K562 (cell line): ENCODE measurements around the gene MOSPD3. TPM values are rescaled to one million over a fixed set of nuclear protein-coding genes. Genes with fewer than 3 reads are reported as not detected.
A peak's percentile ranks its signal among the peaks of the same experiment; 100 is the strongest.

Source experiments
- ATAC-seq: fragments of 200-7000 bp; cut with Tn5 transposase; 3 replicates; pipeline ENCODE4 v1.9.1; 2020; ENCODE audit warnings: moderate library complexity
- BruUV-seq: library from RNA; stranded (reverse); fragments of 400-500 nt; replicated peaks from 2 replicates; lab custom pipeline; 2021; lab: Mats Ljungman, UMichigan
- CTCF ChIA-PET: fragments of 300-600 bp; formaldehyde crosslinking; extraction: SDS; loops from one replicate; lab custom pipeline; 2021; ENCODE audit warnings: low intra/inter-chr PET ratio; lab: Yijun Ruan, JAX
- POLR2A ChIA-PET: fragments of 300-600, 350-650 bp; sonication (Branson Sonifier 250); formaldehyde crosslinking; extraction: SDS; loops from one replicate; lab custom pipeline; 2021; ENCODE audit warnings: antibody characterized with exemption, inconsistent platforms; lab: Yijun Ruan, JAX
- DNase-seq, 4 experiments: peaks; one replicate each; pipeline versions ENCODE4 v3.0.0 to v3.0.0-alpha.2; 2011 to 2018; ENCODE audit warnings: low spot score in 3 of 4, mixed read lengths in 3 of 4; ENCODE audit errors: extremely low read depth in 1 of 4
- FAIRE-seq: peaks from 2 replicates; lab custom pipeline; 2011; peaks lifted over from hg19 to GRCh38; lab: Jason Lieb, UNC
- H2AFZ ChIP-seq: 2 replicates; pipeline ENCODE4 v1.6.0; 2011; ENCODE audit warnings: low read depth, low read length, control low read depth, inconsistent platforms
- H3K27ac ChIP-seq: fragments of 200-600 bp; 3 replicates; pipeline ENCODE4 v1.8.0; 2011; ENCODE audit warnings: low read depth, mild to moderate bottlenecking, control low read depth, inconsistent platforms, low read length, moderate library complexity, mixed read lengths; ENCODE audit errors: extremely low read depth
- H3K27me3 ChIP-seq, 2 experiments: fragments of 300-600 bp in 1 of 2; 2 replicates in 1 of 2; 3 replicates in 1 of 2; pipeline versions ENCODE4 v1.6.0 to v1.8.0; 2011; ENCODE audit warnings: inconsistent platforms in 2 of 2, low read length in 2 of 2, mild to moderate bottlenecking in 1 of 2, mixed read lengths in 1 of 2, moderate library complexity in 1 of 2; ENCODE audit not compliant: control insufficient read depth in 2 of 2, insufficient read depth in 2 of 2
- H3K36me3 ChIP-seq: fragments of 300-600 bp; 3 replicates; pipeline ENCODE4 v1.8.0; 2011; ENCODE audit warnings: mild to moderate bottlenecking, low read length, inconsistent platforms; ENCODE audit not compliant: control insufficient read depth, insufficient read depth
- H3K4me1 ChIP-seq, 2 experiments: fragments of 200-600 bp in 1 of 2; replicated peaks in 1 of 2; 2 replicates in 1 of 2; 3 replicates in 1 of 2; pipeline versions ENCODE4 v1.5.1 to v1.8.0; 2011; ENCODE audit warnings: inconsistent platforms in 2 of 2, low read length in 2 of 2, mild to moderate bottlenecking in 1 of 2, mixed read lengths in 1 of 2, moderate library complexity in 1 of 2; ENCODE audit not compliant: control insufficient read depth in 2 of 2, insufficient read depth in 2 of 2
- H3K4me2 ChIP-seq: 2 replicates; pipeline ENCODE4 v1.6.1; 2011; ENCODE audit warnings: low read length, control low read depth, inconsistent platforms, mixed read lengths; ENCODE audit not compliant: insufficient read depth
- H3K4me3 ChIP-seq: fragments of 200-600 bp; sonication (generic), shearing (Covaris generic); 2 replicates; pipeline ENCODE4 v1.5.1; 2016; ENCODE audit warnings: control low read depth, inconsistent platforms
- H3K79me2 ChIP-seq: fragments of 200-600 bp; 3 replicates; pipeline ENCODE4 v1.8.0; 2011; ENCODE audit warnings: low read length, inconsistent platforms; ENCODE audit not compliant: control insufficient read depth, insufficient read depth
- H3K9ac ChIP-seq, 2 experiments: 2 replicates each; pipeline versions ENCODE4 v1.6.0 to v1.6.1; 2011; ENCODE audit warnings: low read depth in 2 of 2, low read length in 2 of 2, control low read depth in 1 of 2, inconsistent platforms in 1 of 2, mild to moderate bottlenecking in 1 of 2, mixed read lengths in 1 of 2; ENCODE audit not compliant: insufficient read depth in 1 of 2
- H3K9me1 ChIP-seq: one replicate; pipeline ENCODE4 v1.6.0; 2011; ENCODE audit warnings: inconsistent platforms, mild to moderate bottlenecking, low read length, moderate library complexity; ENCODE audit not compliant: control insufficient read depth, insufficient read depth
- H3K9me3 ChIP-seq: replicated peaks from 2 replicates; pipeline ENCODE4 v1.5.1; 2011; ENCODE audit warnings: low read depth, low read length, inconsistent platforms; ENCODE audit not compliant: control insufficient read depth, insufficient read depth
- H4K20me1 ChIP-seq: replicated peaks from 2 replicates; pipeline ENCODE4 v1.6.1; 2011; ENCODE audit warnings: low read length, inconsistent platforms, mixed read lengths; ENCODE audit not compliant: control insufficient read depth, insufficient read depth
- CLOCK ChIP-seq: fragments of 250-450 bp; sonication (Bioruptor Pico); IDR thresholded peaks from 2 replicates; pipeline ENCODE4 v1.4.0; 2020; ENCODE audit warnings: mild to moderate bottlenecking, moderate library complexity, borderline replicate concordance
- DIDO1 ChIP-seq: fragments of 450-650 bp; IDR thresholded peaks from 2 replicates; pipeline ENCODE4 v1.6.1; 2016; ENCODE audit warnings: low read depth, missing biosample characterization, missing genetic modification characterization
- ELF2 ChIP-seq: fragments of 250-450 bp; sonication (Bioruptor Pico); IDR thresholded peaks from 2 replicates; pipeline ENCODE4 v1.5.0; 2021; ENCODE audit warnings: mild to moderate bottlenecking
- HCFC1 ChIP-seq: IDR thresholded peaks from 2 replicates; pipeline ENCODE4 v1.6.1; 2012; ENCODE audit warnings: low read depth, low read length, improper control_type of control experiment
- HIVEP1 ChIP-seq: fragments of 250-450 bp; sonication (Bioruptor Pico); IDR thresholded peaks from 2 replicates; pipeline ENCODE4 v1.4.0; 2020; ENCODE audit warnings: mild to moderate bottlenecking
- HNRNPK ChIP-seq: fragments of 200-400 bp; formaldehyde crosslinking; IDR thresholded peaks from one replicate; pipeline ENCODE4 v1.6.1; 2018; ENCODE audit warnings: mild to moderate bottlenecking, low read depth, low read length; ENCODE audit not compliant: poor library complexity, severe bottlenecking
- MCM3 ChIP-seq: fragments of 450-650 bp; IDR thresholded peaks from 2 replicates; pipeline ENCODE4 v1.6.1; 2016
- PHF8 ChIP-seq: fragments of 200-600 bp; sonication (generic); IDR thresholded peaks from 2 replicates; pipeline ENCODE4 v1.6.1; 2012; ENCODE audit warnings: mixed run types, mild to moderate bottlenecking, inconsistent platforms, low read length, moderate library complexity, borderline replicate concordance
- POLR2H ChIP-seq: IDR thresholded peaks from 2 replicates; pipeline ENCODE4 v1.6.1; 2016; ENCODE audit warnings: missing genetic modification characterization, low read depth, mild to moderate bottlenecking, control low read depth, missing compliant biosample characterization, moderate library complexity
- THAP12 ChIP-seq: fragments of 250-450 bp; sonication (Bioruptor Pico); IDR thresholded peaks from 2 replicates; pipeline ENCODE4 v1.9.0; 2021; ENCODE audit warnings: mild to moderate bottlenecking, inconsistent platforms
- ZNF57 ChIP-seq: fragments of 450-650 bp; formaldehyde crosslinking; IDR thresholded peaks from 2 replicates; pipeline ENCODE4 v1.4.0; 2020; ENCODE audit warnings: mild to moderate bottlenecking, moderate library complexity
- ZSCAN32 ChIP-seq: fragments of 450-650 bp; formaldehyde crosslinking; IDR thresholded peaks from 2 replicates; pipeline ENCODE4 v1.4.0; 2020; ENCODE audit warnings: mild to moderate bottlenecking, moderate library complexity
- WGBS: fragments of 100-300 bp; shearing (Covaris generic); methylation state at CpG from one replicate; pipeline ENCODE4 v1.1.6; 2016; ENCODE audit warnings: low coverage, mixed read lengths; ENCODE audit not compliant: insufficient coverage; ENCODE audit errors: missing lambda C conversion rate; 5-methylcytosine and 5-hydroxymethylcytosine counted together
- in situ Hi-C: fragments of 300-500 bp; cut with MboI; formaldehyde crosslinking; loops from 4 replicates; pipeline ENCODE4 v1.15.0; 2018; ENCODE audit warnings: inconsistent platforms, mixed read lengths
- intact Hi-C: fragments of 100-400 bp; cut with micrococcal nuclease; formaldehyde crosslinking; loops from 2 replicates; pipeline ENCODE4 v1.14.2; 2022
- polyA plus RNA-seq, 8 experiments: library from polyadenylated mRNA; depleted of rRNA in 4 of 8; stranded (reverse) in 5 of 8; unstranded in 3 of 8; fragments of >200 nt; fragmentation: Nextera tagmentation in 2 of 8; fragmentation: Illumina TruSeq in 1 of 8; extraction: Ambion mirVana in 2 of 8; extraction: Trizol in 1 of 8; gene quantifications; 2 replicates each; pipeline versions ENCODE4 v1.2.1 to v1.2.3, GENCODE V29; 2011 to 2014; ENCODE audit warnings: inconsistent platforms in 1 of 8, missing spikeins in 1 of 8
- total RNA-seq, 7 experiments: library from RNA; depleted of rRNA in 6 of 7; stranded (reverse); fragments of >200 nt in 6 of 7; fragmentation: Illumina TruSeq in 2 of 7; extraction: Trizol in 2 of 7; gene quantifications; 2 replicates each; pipeline versions ENCODE4 v1.2.1 to v1.2.3, GENCODE V29; 2011 to 2021; ENCODE audit warnings: low replicate concordance in 1 of 7
- TF ChIP-seq, protein P1 (sequence below), 2 experiments: IDR thresholded peaks in 1 of 2; conservative IDR thresholded peaks in 1 of 2; 2 replicates each; pipeline ENCODE4 v1.6.1; 2016; ENCODE audit warnings: low read depth in 2 of 2, mild to moderate bottlenecking in 1 of 2, missing compliant biosample characterization in 1 of 2, missing genetic modification characterization in 1 of 2, moderate library complexity in 1 of 2
- TF ChIP-seq, protein P2 (sequence below): fragments of 250-450 bp; sonication (Bioruptor Pico); IDR thresholded peaks from 2 replicates; pipeline ENCODE4 v1.8.0; 2021; ENCODE audit warnings: moderate library complexity, mild to moderate bottlenecking, inconsistent platforms

MOSPD3 gene
- total and polyA plus RNA-seq, 9 of the 15 experiments (the other 6 are each of a cell fraction or from before 2014, with no cell fraction given): 1.4 to 32.1 (median 7.3) TPM

- ChIA-PET CTCF (no interaction called here), POLR2A (interaction anchor here (0.5 to 1.3 kb wide), 5 partner anchors 13 to 184 kb away, joined by 3 to 5 read pairs (median 4); partner anchors contain the start of gene MOSPD3)
- Histone ChIP-seq H3K27ac (no peak overlapping the region), H3K9me3 (no peaks in the 10 kb centered on the region), H3K79me2 (peaks cover 7% of the 10 kb centered on the region), H3K4me3 (no peak overlapping the region), H3K4me1 (peaks cover 0 to 32% of the 10 kb centered on the region in 2 experiments; a peak in 4 of 5 replicates), H4K20me1 (peaks cover 4% of the 10 kb centered on the region; the same call in 1 of the 2 replicates), H3K9me1 (no peaks in the 10 kb centered on the region), H3K27me3 (no peaks in the 10 kb centered on the region), H3K9ac (peak overlapping the region in 1 of 2 experiments; percentile 75; a peak in 2 of 4 replicates), H3K4me2 (no peak overlapping the region), H3K36me3 (no peaks in the 10 kb centered on the region), H2AFZ (peak overlapping the region; percentile 34)
- no peak for ATAC-seq
- FAIRE-seq: no peak
- DNase-seq: no peak
- WGBS: 42% methylated on average over 18 of the region's 20 CpGs
- in situ Hi-C loops: no loop called here
- no TSS peak for BruUV-seq
- intact Hi-C loops: no loop called here
- TF ChIP-seq DIDO1 (tag) (no peak), THAP12 (CRISPR knock-in tag) (no peak), ELF2 (CRISPR knock-in tag) (no peak), CLOCK (CRISPR knock-in tag) (no peak), MCM3 (no peak), HIVEP1 (no peak), POLR2H (tag) (no peak), ZNF57 (CRISPR knock-in tag) (no peak), HNRNPK (no peak), PHF8 (no peak), HCFC1 (no peak), ZSCAN32 (CRISPR knock-in tag) (no peak)
- TF ChIP-seq, protein P1, sequence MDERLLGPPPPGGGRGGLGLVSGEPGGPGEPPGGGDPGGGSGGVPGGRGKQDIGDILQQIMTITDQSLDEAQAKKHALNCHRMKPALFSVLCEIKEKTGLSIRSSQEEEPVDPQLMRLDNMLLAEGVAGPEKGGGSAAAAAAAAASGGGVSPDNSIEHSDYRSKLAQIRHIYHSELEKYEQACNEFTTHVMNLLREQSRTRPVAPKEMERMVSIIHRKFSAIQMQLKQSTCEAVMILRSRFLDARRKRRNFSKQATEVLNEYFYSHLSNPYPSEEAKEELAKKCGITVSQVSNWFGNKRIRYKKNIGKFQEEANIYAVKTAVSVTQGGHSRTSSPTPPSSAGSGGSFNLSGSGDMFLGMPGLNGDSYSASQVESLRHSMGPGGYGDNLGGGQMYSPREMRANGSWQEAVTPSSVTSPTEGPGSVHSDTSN (CRISPR knock-in tag; IDR thresholded peaks at IDR 0.05; ENCODE audit: low read depth): no peak
- TF ChIP-seq, protein P1 (tag; conservative IDR thresholded peaks at IDR 0.05; ENCODE audit: low read depth): no peak
- TF ChIP-seq, protein P2, sequence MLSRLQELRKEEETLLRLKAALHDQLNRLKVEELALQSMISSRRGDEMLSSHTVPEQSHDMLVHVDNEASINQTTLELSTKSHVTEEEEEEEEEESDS (CRISPR knock-in tag): no peak
Observed at GRCh38 chr7:100590077-100590737, 22.1 kb upstream of the MOSPD3 start.
